K562 (cell line): ENCODE data around the gene BCR. TPM values are rescaled to one million over a fixed set of nuclear protein-coding genes. Genes with fewer than 3 reads are reported as not detected.
A peak's percentile ranks its signal among the peaks of the same experiment; 100 is the strongest.

Experiments used
- ATAC-seq: fragments of 200-7000 bp; cut with Tn5 transposase; 3 replicates; pipeline ENCODE4 v1.9.1; 2020; ENCODE audit warnings: moderate library complexity
- BruUV-seq: library from RNA; stranded (reverse); fragments of 400-500 nt; replicated peaks from 2 replicates; lab custom pipeline; 2021; lab: Mats Ljungman, UMichigan
- CTCF ChIA-PET: fragments of 300-600 bp; formaldehyde crosslinking; extraction: SDS; loops from one replicate; lab custom pipeline; 2021; ENCODE audit warnings: low intra/inter-chr PET ratio; lab: Yijun Ruan, JAX
- POLR2A ChIA-PET: fragments of 300-600, 350-650 bp; sonication (Branson Sonifier 250); formaldehyde crosslinking; extraction: SDS; loops from one replicate; lab custom pipeline; 2021; ENCODE audit warnings: antibody characterized with exemption, inconsistent platforms; lab: Yijun Ruan, JAX
- DNase-seq, 4 experiments: peaks; one replicate each; pipeline versions ENCODE4 v3.0.0 to v3.0.0-alpha.2; 2011 to 2018; ENCODE audit warnings: low spot score in 3 of 4, mixed read lengths in 3 of 4; ENCODE audit errors: extremely low read depth in 1 of 4
- FAIRE-seq: peaks from 2 replicates; lab custom pipeline; 2011; peaks lifted over from hg19 to GRCh38; lab: Jason Lieb, UNC
- H2AFZ ChIP-seq: 2 replicates; pipeline ENCODE4 v1.6.0; 2011; ENCODE audit warnings: low read depth, low read length, control low read depth, inconsistent platforms
- H3K27ac ChIP-seq: fragments of 200-600 bp; 3 replicates; pipeline ENCODE4 v1.8.0; 2011; ENCODE audit warnings: low read depth, mild to moderate bottlenecking, control low read depth, inconsistent platforms, low read length, moderate library complexity, mixed read lengths; ENCODE audit errors: extremely low read depth
- H3K27me3 ChIP-seq, 2 experiments: fragments of 300-600 bp in 1 of 2; 2 replicates in 1 of 2; 3 replicates in 1 of 2; pipeline versions ENCODE4 v1.6.0 to v1.8.0; 2011; ENCODE audit warnings: inconsistent platforms in 2 of 2, low read length in 2 of 2, mild to moderate bottlenecking in 1 of 2, mixed read lengths in 1 of 2, moderate library complexity in 1 of 2; ENCODE audit not compliant: control insufficient read depth in 2 of 2, insufficient read depth in 2 of 2
- H3K36me3 ChIP-seq: fragments of 300-600 bp; 3 replicates; pipeline ENCODE4 v1.8.0; 2011; ENCODE audit warnings: mild to moderate bottlenecking, low read length, inconsistent platforms; ENCODE audit not compliant: control insufficient read depth, insufficient read depth
- H3K4me1 ChIP-seq, 2 experiments: fragments of 200-600 bp in 1 of 2; replicated peaks in 1 of 2; 2 replicates in 1 of 2; 3 replicates in 1 of 2; pipeline versions ENCODE4 v1.5.1 to v1.8.0; 2011; ENCODE audit warnings: inconsistent platforms in 2 of 2, low read length in 2 of 2, mild to moderate bottlenecking in 1 of 2, mixed read lengths in 1 of 2, moderate library complexity in 1 of 2; ENCODE audit not compliant: control insufficient read depth in 2 of 2, insufficient read depth in 2 of 2
- H3K4me2 ChIP-seq: 2 replicates; pipeline ENCODE4 v1.6.1; 2011; ENCODE audit warnings: low read length, control low read depth, inconsistent platforms, mixed read lengths; ENCODE audit not compliant: insufficient read depth
- H3K4me3 ChIP-seq: fragments of 200-600 bp; sonication (generic), shearing (Covaris generic); 2 replicates; pipeline ENCODE4 v1.5.1; 2016; ENCODE audit warnings: control low read depth, inconsistent platforms
- H3K79me2 ChIP-seq: fragments of 200-600 bp; 3 replicates; pipeline ENCODE4 v1.8.0; 2011; ENCODE audit warnings: low read length, inconsistent platforms; ENCODE audit not compliant: control insufficient read depth, insufficient read depth
- H3K9ac ChIP-seq, 2 experiments: 2 replicates each; pipeline versions ENCODE4 v1.6.0 to v1.6.1; 2011; ENCODE audit warnings: low read depth in 2 of 2, low read length in 2 of 2, control low read depth in 1 of 2, inconsistent platforms in 1 of 2, mild to moderate bottlenecking in 1 of 2, mixed read lengths in 1 of 2; ENCODE audit not compliant: insufficient read depth in 1 of 2
- H3K9me1 ChIP-seq: one replicate; pipeline ENCODE4 v1.6.0; 2011; ENCODE audit warnings: inconsistent platforms, mild to moderate bottlenecking, low read length, moderate library complexity; ENCODE audit not compliant: control insufficient read depth, insufficient read depth
- H3K9me3 ChIP-seq: replicated peaks from 2 replicates; pipeline ENCODE4 v1.5.1; 2011; ENCODE audit warnings: low read depth, low read length, inconsistent platforms; ENCODE audit not compliant: control insufficient read depth, insufficient read depth
- H4K20me1 ChIP-seq: replicated peaks from 2 replicates; pipeline ENCODE4 v1.6.1; 2011; ENCODE audit warnings: low read length, inconsistent platforms, mixed read lengths; ENCODE audit not compliant: control insufficient read depth, insufficient read depth
- CBFA2T3 ChIP-seq: fragments of 450-650 bp; IDR thresholded peaks from 2 replicates; pipeline ENCODE4 v1.6.1; 2017
- DLX4 ChIP-seq: fragments of 250-450 bp; sonication (Bioruptor Pico); IDR thresholded peaks from 2 replicates; pipeline ENCODE4 v1.6.1; 2021; ENCODE audit warnings: mild to moderate bottlenecking
- E2F4 ChIP-seq: sonication (generic); formaldehyde crosslinking; IDR thresholded peaks from 2 replicates; pipeline ENCODE4 v1.8.0; 2022; ENCODE audit warnings: mild to moderate bottlenecking, low read depth, missing genetic modification reagents
- HNRNPL ChIP-seq: fragments of 200-400 bp; formaldehyde crosslinking; IDR thresholded peaks from 2 replicates; pipeline ENCODE4 v1.6.1; 2017; ENCODE audit warnings: low read depth, mild to moderate bottlenecking, low read length
- HOXB6 ChIP-seq: fragments of 250-450 bp; sonication (Bioruptor Pico); IDR thresholded peaks from 2 replicates; pipeline ENCODE4 v1.5.1; 2022; ENCODE audit warnings: mild to moderate bottlenecking, borderline replicate concordance
- RCOR1 ChIP-seq, 2 experiments: IDR thresholded peaks; 2 replicates each; pipeline ENCODE4 v1.6.1; 2012; ENCODE audit warnings: low read depth in 2 of 2, low read length in 2 of 2, borderline replicate concordance in 1 of 2, improper control_type of control experiment in 1 of 2
- REST ChIP-seq, 2 experiments: fragments of 450-650 bp; formaldehyde crosslinking in 1 of 2; IDR thresholded peaks; 2 replicates each; pipeline versions ENCODE4 v1.4.0 to v1.6.1; 2014 to 2020; ENCODE audit warnings: mild to moderate bottlenecking in 2 of 2, borderline replicate concordance in 1 of 2, low read depth in 1 of 2
- YY1 ChIP-seq, 3 experiments: IDR thresholded peaks; 2 replicates each; pipeline ENCODE4 v1.6.1; 2011; ENCODE audit warnings: low read length in 2 of 3, mild to moderate bottlenecking in 2 of 3, moderate library complexity in 2 of 3, borderline replicate concordance in 1 of 3, control low read depth in 1 of 3, low read depth in 1 of 3; ENCODE audit not compliant: insufficient read depth in 3 of 3, insufficient replicate concordance in 2 of 3, control insufficient read depth in 1 of 3, insufficient read length in 1 of 3; ENCODE audit errors: extremely low read depth in 1 of 3
- ZNF785 ChIP-seq: fragments of 250-450 bp; sonication (Bioruptor Pico); IDR thresholded peaks from 2 replicates; pipeline ENCODE4 v1.4.0; 2020; ENCODE audit warnings: mild to moderate bottlenecking
- WGBS: fragments of 100-300 bp; shearing (Covaris generic); methylation state at CpG from one replicate; pipeline ENCODE4 v1.1.6; 2016; ENCODE audit warnings: low coverage, mixed read lengths; ENCODE audit not compliant: insufficient coverage; ENCODE audit errors: missing lambda C conversion rate; 5-methylcytosine and 5-hydroxymethylcytosine counted together
- in situ Hi-C: fragments of 300-500 bp; cut with MboI; formaldehyde crosslinking; loops from 4 replicates; pipeline ENCODE4 v1.15.0; 2018; ENCODE audit warnings: inconsistent platforms, mixed read lengths
- intact Hi-C: fragments of 100-400 bp; cut with micrococcal nuclease; formaldehyde crosslinking; loops from 2 replicates; pipeline ENCODE4 v1.14.2; 2022
- polyA plus RNA-seq, 8 experiments: library from polyadenylated mRNA; depleted of rRNA in 4 of 8; stranded (reverse) in 5 of 8; unstranded in 3 of 8; fragments of >200 nt; fragmentation: Nextera tagmentation in 2 of 8; fragmentation: Illumina TruSeq in 1 of 8; extraction: Ambion mirVana in 2 of 8; extraction: Trizol in 1 of 8; gene quantifications; 2 replicates each; pipeline versions ENCODE4 v1.2.1 to v1.2.3, GENCODE V29; 2011 to 2014; ENCODE audit warnings: inconsistent platforms in 1 of 8, missing spikeins in 1 of 8
- total RNA-seq, 7 experiments: library from RNA; depleted of rRNA in 6 of 7; stranded (reverse); fragments of >200 nt in 6 of 7; fragmentation: Illumina TruSeq in 2 of 7; extraction: Trizol in 2 of 7; gene quantifications; 2 replicates each; pipeline versions ENCODE4 v1.2.1 to v1.2.3, GENCODE V29; 2011 to 2021; ENCODE audit warnings: low replicate concordance in 1 of 7

Gene BCR
- total and polyA plus RNA-seq, 9 of the 15 experiments (the other 6 are each of a cell fraction or from before 2014, with no cell fraction given): 0.41 to 150 (median 45.6) TPM

- Histone ChIP-seq H3K27me3 (no peaks in the 10 kb centered on the region), H3K27ac (peak overlapping the region; percentile 6; the same call in 2 of the 3 replicates), H3K4me2 (peak overlapping the region; percentile 18; the same call in 1 of the 2 replicates), H3K4me1 (peaks cover 70% of the 10 kb centered on the region in 2 experiments), H3K9me3 (no peaks in the 10 kb centered on the region), H3K79me2 (peaks cover 98% of the 10 kb centered on the region), H4K20me1 (peaks cover 99% of the 10 kb centered on the region), H3K9ac (peak overlapping the region; percentile 1 to 81; a peak in 3 of 4 replicates), H3K9me1 (peaks cover 71% of the 10 kb centered on the region), H3K36me3 (peaks cover 5% of the 10 kb centered on the region; the same call in 1 of the 3 replicates), H3K4me3 (no peak overlapping the region), H2AFZ (no peak overlapping the region)
- ChIA-PET CTCF (interaction anchor here (1.4 kb wide), 1 partner anchor 40 kb away, joined by 5 read pairs; no protein-coding TSS in a partner anchor), POLR2A (interaction anchor here (0.5 to 86.5 kb wide), 9 partner anchors 17 to 972 kb away, joined by 3 to 3476 read pairs (median 5); partner anchors contain the start of genes BCR and RAB36)
- FAIRE-seq (no peak), DNase-seq (peak in 2 of 4 experiments; percentile 63 to 64), ATAC-seq (peak; percentile 3)
- 80% methylated on average over 12 of the region's 12 CpGs for WGBS
- BruUV-seq: no TSS peak
- intact Hi-C loops: loop anchor here (2.0 kb wide), 1 partner anchor 61 kb away; no protein-coding TSS in a partner anchor
- in situ Hi-C loops: no loop called here
- TF ChIP-seq E2F4 (no peak), HNRNPL (no peak), HOXB6 (CRISPR knock-in tag) (no peak), CBFA2T3 (no peak), RCOR1 (IDR thresholded peaks at IDR 0.05; ENCODE audit: borderline replicate concordance in 1 of 2, low read depth in 2 of 2, low read length in 2 of 2) (no peak), DLX4 (CRISPR knock-in tag) (no peak), YY1 (IDR thresholded peaks at IDR 0.05; ENCODE audit: borderline replicate concordance in 1 of 3, control insufficient read depth in 1 of 3, extremely low read depth in 1 of 3, insufficient read depth in 3 of 3, insufficient read length in 1 of 3, insufficient replicate concordance in 2 of 3, low read depth in 1 of 3, low read length in 2 of 3) (no peak), ZNF785 (CRISPR knock-in tag) (no peak), REST (IDR thresholded peaks at IDR 0.05; ENCODE audit: borderline replicate concordance) (no peak), REST (CRISPR knock-in tag; IDR thresholded peaks at IDR 0.05; ENCODE audit: low read depth) (no peak)
Measured at GRCh38 chr22:23218053-23218866, 38.0 kb downstream of the BCR start.
